Liver (tissue), 9 donors: ENCODE results near the gene NUDT6. TPM values are rescaled to one million over a fixed set of nuclear protein-coding genes. Genes with fewer than 3 reads are reported as not detected.

Source experiments
- DNase-seq: peaks from one replicate; pipeline ENCODE4 v3.0.0-alpha.2; 2017; ENCODE audit warnings: low spot score
- H3K27ac ChIP-seq, 2 donors: one replicate each; pipeline ENCODE4 v1.7.0; 2013; ENCODE audit warnings: inconsistent platforms in 2 of 2, low read length in 2 of 2, control low read depth in 1 of 2, low read depth in 1 of 2, mild to moderate bottlenecking in 1 of 2
- H3K27me3 ChIP-seq, 4 donors: one replicate each; pipeline versions ENCODE4 v1.6.1 to v1.7.0; 2013; ENCODE audit warnings: low read length in 3 of 4, inconsistent platforms in 1 of 4, mild to moderate bottlenecking in 1 of 4, moderate library complexity in 1 of 4; ENCODE audit not compliant: control insufficient read depth in 4 of 4, insufficient read depth in 4 of 4
- H3K36me3 ChIP-seq, 4 donors: one replicate each; pipeline versions ENCODE4 v1.6.1 to v1.7.0; 2013; ENCODE audit warnings: low read length in 3 of 4, mild to moderate bottlenecking in 3 of 4, low read depth in 1 of 4, moderate library complexity in 1 of 4; ENCODE audit not compliant: control insufficient read depth in 4 of 4, insufficient read depth in 3 of 4
- H3K4me1 ChIP-seq, 4 donors: one replicate each; pipeline versions ENCODE4 v1.6.1 to v1.7.0; 2013; ENCODE audit warnings: low read length in 3 of 4, mild to moderate bottlenecking in 3 of 4, moderate library complexity in 1 of 4; ENCODE audit not compliant: control insufficient read depth in 4 of 4, insufficient read depth in 4 of 4
- H3K4me3 ChIP-seq, 3 donors: one replicate each; pipeline versions ENCODE4 v1.6.1 to v1.7.0; 2013; ENCODE audit warnings: low read length in 3 of 3, control low read depth in 1 of 3, low read depth in 1 of 3, mild to moderate bottlenecking in 1 of 3
- H3K9ac ChIP-seq, 2 donors: one replicate each; pipeline ENCODE4 v1.7.0; 2013; ENCODE audit warnings: low read length in 2 of 2, mild to moderate bottlenecking in 2 of 2, moderate library complexity in 2 of 2, control low read depth in 1 of 2, low read depth in 1 of 2
- H3K9me3 ChIP-seq, 4 donors: one replicate each; pipeline versions ENCODE4 v1.6.1 to v1.7.0; 2013; ENCODE audit warnings: low read length in 3 of 4; ENCODE audit not compliant: control insufficient read depth in 4 of 4
- EGR1 ChIP-seq, 2 donors: IDR thresholded peaks; 2 replicates each; pipeline ENCODE4 v1.6.1; 2016 to 2018; ENCODE audit warnings: antibody characterized with exemption in 2 of 2, low read depth in 2 of 2
- FOXA1 ChIP-seq: IDR thresholded peaks from 2 replicates; pipeline ENCODE4 v1.6.1; 2016; ENCODE audit warnings: antibody characterized with exemption
- FOXA2 ChIP-seq: IDR thresholded peaks from 2 replicates; pipeline ENCODE4 v1.6.1; 2016; ENCODE audit warnings: antibody characterized with exemption
- GABPA ChIP-seq, 2 donors: IDR thresholded peaks in 1 of 2; conservative IDR thresholded peaks in 1 of 2; 2 replicates each; pipeline ENCODE4 v1.6.1; 2016; ENCODE audit warnings: antibody characterized with exemption in 2 of 2, mild to moderate bottlenecking in 1 of 2, moderate library complexity in 1 of 2
- HNF4A ChIP-seq, 2 donors: conservative IDR thresholded peaks; 2 replicates each; pipeline ENCODE4 v1.6.1; 2016; ENCODE audit warnings: antibody characterized with exemption in 2 of 2, mild to moderate bottlenecking in 2 of 2
- HNF4G ChIP-seq: IDR thresholded peaks from 2 replicates; pipeline ENCODE4 v1.6.1; 2016; ENCODE audit warnings: antibody characterized with exemption
- JUND ChIP-seq, 2 donors: IDR thresholded peaks; 2 replicates each; pipeline ENCODE4 v1.6.1; 2016; ENCODE audit warnings: antibody characterized with exemption in 2 of 2
- NR2F2 ChIP-seq: IDR thresholded peaks from 2 replicates; pipeline ENCODE4 v1.6.1; 2016; ENCODE audit warnings: antibody characterized with exemption
- RAD21 ChIP-seq, 2 donors: IDR thresholded peaks; 2 replicates each; pipeline ENCODE4 v1.6.1; 2016; ENCODE audit warnings: antibody characterized with exemption in 2 of 2, mild to moderate bottlenecking in 2 of 2
- RXRA ChIP-seq, 2 donors: IDR thresholded peaks; 2 replicates each; pipeline ENCODE4 v1.6.1; 2017 to 2018; ENCODE audit warnings: antibody characterized with exemption in 2 of 2, mild to moderate bottlenecking in 1 of 2
- SP1 ChIP-seq: IDR thresholded peaks from 2 replicates; pipeline ENCODE4 v1.6.1; 2018; ENCODE audit warnings: antibody characterized with exemption, mild to moderate bottlenecking
- TAF1 ChIP-seq: conservative IDR thresholded peaks from 2 replicates; pipeline ENCODE4 v1.6.1; 2016; ENCODE audit warnings: antibody characterized with exemption, mild to moderate bottlenecking
- YY1 ChIP-seq: IDR thresholded peaks from 2 replicates; pipeline ENCODE4 v1.6.1; 2016; ENCODE audit warnings: antibody characterized with exemption, mild to moderate bottlenecking
- WGBS: extraction: QIAGEN DNeasy Blood & Tissue Kit; methylation state at CpG from one replicate; pipeline ENCODE4 v1.1.7; 2013; 5-methylcytosine and 5-hydroxymethylcytosine counted together
- polyA plus RNA-seq, 2 donors: library from polyadenylated mRNA; stranded (reverse) in 1 of 2; unstranded in 1 of 2; fragments of 200-250 nt in 1 of 2; fragments of >200 nt in 1 of 2; fragmentation: Nextera tagmentation in 1 of 2; extraction: Ambion mirVana in 1 of 2; gene quantifications; one replicate each; pipeline versions ENCODE4 v1.2.1 to v1.2.3, GENCODE V29; 2013 to 2015
- total RNA-seq, 2 donors: library from RNA; depleted of rRNA; stranded (reverse); fragments of >200 nt; gene quantifications; one replicate each; pipeline ENCODE4 v1.2.3, GENCODE V29; 2014
- TF ChIP-seq, protein P1 (sequence below): IDR thresholded peaks from 2 replicates; pipeline ENCODE4 v1.6.1; 2016; ENCODE audit warnings: antibody characterized with exemption, mild to moderate bottlenecking
- TF ChIP-seq, protein P2 (sequence below): fragments of 150-350 bp; IDR thresholded peaks from 2 replicates; pipeline ENCODE4 v1.5.1; 2017; ENCODE audit warnings: improper control_type of control experiment, low read depth, low read length; ENCODE audit not compliant: missing input control
- TF ChIP-seq, protein P3 (sequence below): IDR thresholded peaks from 2 replicates; pipeline ENCODE4 v1.6.1; 2016; ENCODE audit warnings: antibody characterized with exemption
- TF ChIP-seq, protein P4 (sequence below): IDR thresholded peaks from 2 replicates; pipeline ENCODE4 v1.6.1; 2016; ENCODE audit warnings: antibody characterized with exemption
- TF ChIP-seq, protein P5 (sequence below): IDR thresholded peaks from 2 replicates; pipeline ENCODE4 v1.6.1; 2016; ENCODE audit warnings: antibody characterized with exemption
- donor health status: healthy.
- donor health status: healthy.
- donor health status: healthy.
- donor health status: healthy.
- donor health status: healthy.

NUDT6 gene
- total and polyA plus RNA-seq, 4 donors, result 8.8 to 13.8 (median 11.0) TPM

DNA sequence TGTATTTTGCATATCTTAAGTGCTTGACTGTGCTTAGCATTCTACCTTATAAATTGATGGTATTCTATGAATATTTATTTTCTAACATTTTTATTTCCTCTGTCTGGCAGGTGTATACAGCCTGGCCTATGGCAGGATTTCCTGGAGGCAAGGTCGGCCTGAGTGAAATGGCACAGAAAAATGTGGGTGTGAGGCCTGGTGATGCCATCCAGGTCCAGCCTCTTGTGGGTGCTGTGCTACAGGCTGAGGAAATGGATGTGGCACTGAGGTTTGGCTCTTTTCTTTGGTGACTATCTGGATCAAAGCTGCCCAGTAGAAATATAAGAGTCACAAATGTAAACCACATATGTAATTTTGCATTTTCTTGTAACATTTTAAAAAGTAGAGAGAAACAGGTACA, 6.5 kb upstream of the NUDT6 start:
- no peaks in the 10 kb centered on the region for H3K27me3 ChIP-seq
- no peak for DNase-seq
- H3K4me3 ChIP-seq, result no peak overlapping the region
- TF ChIP-seq GABPA (IDR thresholded peaks at IDR 0.05 in 1 of 2, conservative IDR thresholded peaks at IDR 0.05 in 1 of 2) (no peak), FOXA2 (no peak), RXRA (IDR thresholded peaks at IDR 0.05) (no peak), HNF4G (no peak), TAF1 (no peak), NR2F2 (no peak), HNF4A (conservative IDR thresholded peaks at IDR 0.05) (no peak), JUND (IDR thresholded peaks at IDR 0.05) (no peak), EGR1 (IDR thresholded peaks at IDR 0.05; ENCODE audit: low read depth in 2 of 2) (no peak), SP1 (no peak), RAD21 (IDR thresholded peaks at IDR 0.05) (no peak), YY1 (no peak), FOXA1 (no peak)
- TF ChIP-seq, protein P1, sequence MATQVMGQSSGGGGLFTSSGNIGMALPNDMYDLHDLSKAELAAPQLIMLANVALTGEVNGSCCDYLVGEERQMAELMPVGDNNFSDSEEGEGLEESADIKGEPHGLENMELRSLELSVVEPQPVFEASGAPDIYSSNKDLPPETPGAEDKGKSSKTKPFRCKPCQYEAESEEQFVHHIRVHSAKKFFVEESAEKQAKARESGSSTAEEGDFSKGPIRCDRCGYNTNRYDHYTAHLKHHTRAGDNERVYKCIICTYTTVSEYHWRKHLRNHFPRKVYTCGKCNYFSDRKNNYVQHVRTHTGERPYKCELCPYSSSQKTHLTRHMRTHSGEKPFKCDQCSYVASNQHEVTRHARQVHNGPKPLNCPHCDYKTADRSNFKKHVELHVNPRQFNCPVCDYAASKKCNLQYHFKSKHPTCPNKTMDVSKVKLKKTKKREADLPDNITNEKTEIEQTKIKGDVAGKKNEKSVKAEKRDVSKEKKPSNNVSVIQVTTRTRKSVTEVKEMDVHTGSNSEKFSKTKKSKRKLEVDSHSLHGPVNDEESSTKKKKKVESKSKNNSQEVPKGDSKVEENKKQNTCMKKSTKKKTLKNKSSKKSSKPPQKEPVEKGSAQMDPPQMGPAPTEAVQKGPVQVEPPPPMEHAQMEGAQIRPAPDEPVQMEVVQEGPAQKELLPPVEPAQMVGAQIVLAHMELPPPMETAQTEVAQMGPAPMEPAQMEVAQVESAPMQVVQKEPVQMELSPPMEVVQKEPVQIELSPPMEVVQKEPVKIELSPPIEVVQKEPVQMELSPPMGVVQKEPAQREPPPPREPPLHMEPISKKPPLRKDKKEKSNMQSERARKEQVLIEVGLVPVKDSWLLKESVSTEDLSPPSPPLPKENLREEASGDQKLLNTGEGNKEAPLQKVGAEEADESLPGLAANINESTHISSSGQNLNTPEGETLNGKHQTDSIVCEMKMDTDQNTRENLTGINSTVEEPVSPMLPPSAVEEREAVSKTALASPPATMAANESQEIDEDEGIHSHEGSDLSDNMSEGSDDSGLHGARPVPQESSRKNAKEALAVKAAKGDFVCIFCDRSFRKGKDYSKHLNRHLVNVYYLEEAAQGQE, result no peak
- TF ChIP-seq, protein P2, sequence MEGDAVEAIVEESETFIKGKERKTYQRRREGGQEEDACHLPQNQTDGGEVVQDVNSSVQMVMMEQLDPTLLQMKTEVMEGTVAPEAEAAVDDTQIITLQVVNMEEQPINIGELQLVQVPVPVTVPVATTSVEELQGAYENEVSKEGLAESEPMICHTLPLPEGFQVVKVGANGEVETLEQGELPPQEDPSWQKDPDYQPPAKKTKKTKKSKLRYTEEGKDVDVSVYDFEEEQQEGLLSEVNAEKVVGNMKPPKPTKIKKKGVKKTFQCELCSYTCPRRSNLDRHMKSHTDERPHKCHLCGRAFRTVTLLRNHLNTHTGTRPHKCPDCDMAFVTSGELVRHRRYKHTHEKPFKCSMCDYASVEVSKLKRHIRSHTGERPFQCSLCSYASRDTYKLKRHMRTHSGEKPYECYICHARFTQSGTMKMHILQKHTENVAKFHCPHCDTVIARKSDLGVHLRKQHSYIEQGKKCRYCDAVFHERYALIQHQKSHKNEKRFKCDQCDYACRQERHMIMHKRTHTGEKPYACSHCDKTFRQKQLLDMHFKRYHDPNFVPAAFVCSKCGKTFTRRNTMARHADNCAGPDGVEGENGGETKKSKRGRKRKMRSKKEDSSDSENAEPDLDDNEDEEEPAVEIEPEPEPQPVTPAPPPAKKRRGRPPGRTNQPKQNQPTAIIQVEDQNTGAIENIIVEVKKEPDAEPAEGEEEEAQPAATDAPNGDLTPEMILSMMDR, result no peak
- TF ChIP-seq, protein P3, sequence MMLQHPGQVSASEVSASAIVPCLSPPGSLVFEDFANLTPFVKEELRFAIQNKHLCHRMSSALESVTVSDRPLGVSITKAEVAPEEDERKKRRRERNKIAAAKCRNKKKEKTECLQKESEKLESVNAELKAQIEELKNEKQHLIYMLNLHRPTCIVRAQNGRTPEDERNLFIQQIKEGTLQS, result no peak
- TF ChIP-seq, protein P4, sequence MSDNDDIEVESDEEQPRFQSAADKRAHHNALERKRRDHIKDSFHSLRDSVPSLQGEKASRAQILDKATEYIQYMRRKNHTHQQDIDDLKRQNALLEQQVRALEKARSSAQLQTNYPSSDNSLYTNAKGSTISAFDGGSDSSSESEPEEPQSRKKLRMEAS, result no peak
- TF ChIP-seq, protein P5, sequence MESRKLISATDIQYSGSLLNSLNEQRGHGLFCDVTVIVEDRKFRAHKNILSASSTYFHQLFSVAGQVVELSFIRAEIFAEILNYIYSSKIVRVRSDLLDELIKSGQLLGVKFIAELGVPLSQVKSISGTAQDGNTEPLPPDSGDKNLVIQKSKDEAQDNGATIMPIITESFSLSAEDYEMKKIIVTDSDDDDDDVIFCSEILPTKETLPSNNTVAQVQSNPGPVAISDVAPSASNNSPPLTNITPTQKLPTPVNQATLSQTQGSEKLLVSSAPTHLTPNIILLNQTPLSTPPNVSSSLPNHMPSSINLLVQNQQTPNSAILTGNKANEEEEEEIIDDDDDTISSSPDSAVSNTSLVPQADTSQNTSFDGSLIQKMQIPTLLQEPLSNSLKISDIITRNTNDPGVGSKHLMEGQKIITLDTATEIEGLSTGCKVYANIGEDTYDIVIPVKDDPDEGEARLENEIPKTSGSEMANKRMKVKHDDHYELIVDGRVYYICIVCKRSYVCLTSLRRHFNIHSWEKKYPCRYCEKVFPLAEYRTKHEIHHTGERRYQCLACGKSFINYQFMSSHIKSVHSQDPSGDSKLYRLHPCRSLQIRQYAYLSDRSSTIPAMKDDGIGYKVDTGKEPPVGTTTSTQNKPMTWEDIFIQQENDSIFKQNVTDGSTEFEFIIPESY, result no peak
- 83% methylated on average over 1 of the region's 1 CpG for WGBS
- peaks cover 0 to 8% (median 1%) of the 10 kb centered on the region in 4 donors for H3K36me3 ChIP-seq
- H3K9me3 ChIP-seq, result no peaks in the 10 kb centered on the region
- peaks cover 3 to 4% (median 3%) of the 10 kb centered on the region in 4 donors for H3K4me1 ChIP-seq
- H3K9ac ChIP-seq, result no peak overlapping the region
- H3K27ac ChIP-seq, result no peak overlapping the region
